ENCODE results near the gene PDK2.
A peak's percentile ranks its signal among the peaks of the same experiment; 100 is the strongest.

PDK2 gene

GRCh38 chr17:50139185-50139783, 44.1 kb downstream of the PDK2 start:
- TF ChIP-seq, protein P1, sequence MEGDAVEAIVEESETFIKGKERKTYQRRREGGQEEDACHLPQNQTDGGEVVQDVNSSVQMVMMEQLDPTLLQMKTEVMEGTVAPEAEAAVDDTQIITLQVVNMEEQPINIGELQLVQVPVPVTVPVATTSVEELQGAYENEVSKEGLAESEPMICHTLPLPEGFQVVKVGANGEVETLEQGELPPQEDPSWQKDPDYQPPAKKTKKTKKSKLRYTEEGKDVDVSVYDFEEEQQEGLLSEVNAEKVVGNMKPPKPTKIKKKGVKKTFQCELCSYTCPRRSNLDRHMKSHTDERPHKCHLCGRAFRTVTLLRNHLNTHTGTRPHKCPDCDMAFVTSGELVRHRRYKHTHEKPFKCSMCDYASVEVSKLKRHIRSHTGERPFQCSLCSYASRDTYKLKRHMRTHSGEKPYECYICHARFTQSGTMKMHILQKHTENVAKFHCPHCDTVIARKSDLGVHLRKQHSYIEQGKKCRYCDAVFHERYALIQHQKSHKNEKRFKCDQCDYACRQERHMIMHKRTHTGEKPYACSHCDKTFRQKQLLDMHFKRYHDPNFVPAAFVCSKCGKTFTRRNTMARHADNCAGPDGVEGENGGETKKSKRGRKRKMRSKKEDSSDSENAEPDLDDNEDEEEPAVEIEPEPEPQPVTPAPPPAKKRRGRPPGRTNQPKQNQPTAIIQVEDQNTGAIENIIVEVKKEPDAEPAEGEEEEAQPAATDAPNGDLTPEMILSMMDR (IDR thresholded peaks at IDR 0.05; ENCODE audit: low read depth, low read length, missing control alignments) = no peak
- no peak overlapping the region for H3K4me3 ChIP-seq (ENCODE audit: low read depth, low read length)
- no peak for DNase-seq (ENCODE audit: low read depth)

- no peak overlapping the region for H3K4me3 ChIP-seq (ENCODE audit: low read depth, low read length)
- TF ChIP-seq, protein P1 (IDR thresholded peaks at IDR 0.05; ENCODE audit: low read depth, low read length, missing control alignments) = peak; percentile 99
- DNase-seq (ENCODE audit: low read depth) = peak; percentile 31
Observed at GRCh38 chr17:50139950-50140885, 45.1 kb downstream of the PDK2 start.

GRCh38 chr17:50141026-50141744, 46.0 kb downstream of the PDK2 start:
- TF ChIP-seq, protein P1 (IDR thresholded peaks at IDR 0.05; ENCODE audit: low read depth, low read length, missing control alignments) = no peak
- no peak overlapping the region for H3K4me3 ChIP-seq (ENCODE audit: low read depth, low read length)
- DNase-seq (ENCODE audit: low read depth) = no peak

GRCh38 chr17:50141745-50142110, 46.6 kb downstream of the PDK2 start:
- TF ChIP-seq, protein P1 (IDR thresholded peaks at IDR 0.05; ENCODE audit: low read depth, low read length, missing control alignments) = no peak
- no peak for DNase-seq (ENCODE audit: low read depth)
- no peak overlapping the region for H3K4me3 ChIP-seq (ENCODE audit: low read depth, low read length)

DNA sequence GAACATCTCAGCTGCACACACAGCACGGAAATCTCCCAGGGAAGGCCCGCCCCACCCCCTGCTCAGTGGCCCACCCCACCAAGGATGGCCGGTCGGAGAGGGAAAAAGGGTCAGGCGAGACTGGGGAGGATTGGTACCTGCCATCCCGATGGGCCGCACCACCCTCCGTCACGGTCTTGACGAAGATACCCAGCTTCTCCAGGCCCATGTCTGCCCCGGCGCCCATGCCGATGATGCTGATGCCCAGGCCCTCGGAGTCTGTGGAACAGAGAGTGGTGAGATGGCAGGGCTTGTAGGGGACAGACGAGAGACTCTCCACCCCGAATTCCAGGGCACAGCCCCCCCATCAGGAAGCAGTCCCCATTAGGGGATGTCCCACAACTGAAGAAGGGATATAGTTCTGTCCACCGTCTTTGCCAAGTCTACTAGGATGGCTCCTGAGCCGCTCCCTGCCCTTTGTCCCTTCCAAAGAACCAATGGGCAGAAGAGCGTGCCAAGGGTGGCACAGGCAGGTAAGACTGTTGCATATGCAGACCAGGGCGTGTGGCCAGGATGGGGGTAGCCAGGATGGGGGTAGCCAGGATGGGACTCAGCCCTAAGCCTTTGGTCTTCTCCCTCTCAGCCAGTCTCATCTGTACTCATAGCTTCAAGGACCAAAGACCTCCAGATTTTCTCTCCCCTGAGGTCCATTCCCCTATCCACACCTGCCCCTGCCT, 48.5 kb downstream of the PDK2 start:
- TF ChIP-seq, protein P1 (IDR thresholded peaks at IDR 0.05; ENCODE audit: low read depth, low read length, missing control alignments) = no peak
- no peak overlapping the region for H3K4me3 ChIP-seq (ENCODE audit: low read depth, low read length)
- no peak for DNase-seq (ENCODE audit: low read depth)

DNA sequence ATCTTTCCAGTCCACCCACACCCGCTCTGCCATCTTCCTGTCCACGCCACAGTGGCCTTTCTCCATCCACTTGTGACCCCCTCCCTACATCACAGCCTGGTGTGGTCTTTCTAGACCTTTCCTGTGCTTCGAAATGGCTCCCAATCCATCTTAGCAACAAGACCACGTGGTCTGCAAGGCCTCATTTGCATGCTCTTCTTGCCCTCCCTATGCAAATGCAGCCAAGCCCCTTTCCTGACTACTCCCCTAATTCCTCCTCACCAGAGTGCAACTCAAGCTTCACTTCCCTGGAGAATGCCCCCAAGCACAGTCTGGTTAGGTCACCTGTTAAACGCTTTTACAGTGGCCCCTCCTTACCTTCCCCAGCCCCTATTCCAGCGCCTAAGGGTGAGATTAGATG, 49.2 kb downstream of the PDK2 start:
- H3K4me3 ChIP-seq (ENCODE audit: low read depth, low read length) = no peak overlapping the region
- no peak for DNase-seq (ENCODE audit: low read depth)
- TF ChIP-seq, protein P1 (IDR thresholded peaks at IDR 0.05; ENCODE audit: low read depth, low read length, missing control alignments) = no peak

All from GM12864 (cell line).